LNCAP (cell line): Measurements from ENCODE around the gene NRDE2.

ENCODE experiments used
- CTCF ChIP-seq: fragments of 450-650 bp; IDR thresholded peaks from 2 replicates; pipeline ENCODE4 v1.5.1; 2017; ENCODE audit warnings: mild to moderate bottlenecking

Gene NRDE2

GRCh38 chr14:90336401-90336800 is 4.7 kb upstream of the NRDE2 start:
- no peak for TF ChIP-seq CTCF

GRCh38 chr14:90332271-90332584 is 487 bp upstream of the NRDE2 start:
- no peak for TF ChIP-seq CTCF

- TF ChIP-seq CTCF = no peak
Measured at GRCh38 chr14:90330203-90331196, 1.2 kb downstream of the NRDE2 start.

- no peak for TF ChIP-seq CTCF
Measured at GRCh38 chr14:90321891-90322290, 9.8 kb downstream of the NRDE2 start.

GRCh38 chr14:90319634-90320541 is 11.9 kb downstream of the NRDE2 start:
- TF ChIP-seq CTCF = no peak

GRCh38 chr14:90319173-90319572 is 12.6 kb downstream of the NRDE2 start:
- no peak for TF ChIP-seq CTCF

GRCh38 chr14:90318016-90318415 is 13.7 kb downstream of the NRDE2 start:
- no peak for TF ChIP-seq CTCF
